Endodermal cell (in vitro differentiated cells): ENCODE data around the gene CUEDC1. TPM values are rescaled to one million over a fixed set of nuclear protein-coding genes. Genes with fewer than 3 reads are reported as not detected.
"Not testable (repeated sequence)": the region's sequence is repeated elsewhere in the genome, so short reads cannot be mapped to it uniquely, and the experiment has no call there.

Experiments used
- DNase-seq: peaks from one replicate; pipeline ENCODE4 v3.0.0-alpha.2; 2017
- H3K27ac ChIP-seq: 2 replicates; pipeline ENCODE4 v1.5.1; 2013; ENCODE audit warnings: mild to moderate bottlenecking, low read depth, low read length, moderate library complexity
- H3K27me3 ChIP-seq: 2 replicates; pipeline ENCODE4 v1.6.1; 2013; ENCODE audit warnings: mild to moderate bottlenecking, low read length, moderate library complexity; ENCODE audit not compliant: insufficient read depth, control insufficient read depth, poor library complexity, severe bottlenecking
- H3K36me3 ChIP-seq: 2 replicates; pipeline ENCODE4 v1.7.0; 2013; ENCODE audit warnings: mild to moderate bottlenecking, low read length, moderate library complexity; ENCODE audit not compliant: control insufficient read depth, insufficient read depth
- H3K4me1 ChIP-seq: one replicate; pipeline ENCODE4 v1.7.0; 2013; ENCODE audit warnings: low read length; ENCODE audit not compliant: control insufficient read depth, insufficient read depth
- H3K4me3 ChIP-seq: 2 replicates; pipeline ENCODE4 v1.5.1; 2013; ENCODE audit warnings: mild to moderate bottlenecking, low read length, moderate library complexity
- H3K9ac ChIP-seq: 2 replicates; pipeline ENCODE4 v1.6.1; 2013; ENCODE audit warnings: mild to moderate bottlenecking, low read length, moderate library complexity; ENCODE audit not compliant: poor library complexity, severe bottlenecking; ENCODE audit errors: extremely low read depth
- H3K9me3 ChIP-seq: 2 replicates; pipeline ENCODE4 v1.6.1; 2013; ENCODE audit warnings: mild to moderate bottlenecking, low read length, moderate library complexity; ENCODE audit not compliant: control insufficient read depth
- H3K27ac Mint-ChIP-seq: 2 replicates; pipeline ENCODE4 v1.8.0; 2020; ENCODE audit warnings: mixed read lengths
- H3K27me3 Mint-ChIP-seq: 2 replicates; pipeline ENCODE4 v1.8.0; 2021; ENCODE audit warnings: mild to moderate bottlenecking, mixed read lengths; ENCODE audit not compliant: insufficient read depth
- H3K36me3 Mint-ChIP-seq: 2 replicates; pipeline ENCODE4 v1.8.0; 2020; ENCODE audit warnings: low read depth, mixed read lengths
- H3K4me1 Mint-ChIP-seq: 2 replicates; pipeline ENCODE4 v1.8.0; 2020; ENCODE audit warnings: mixed read lengths
- H3K4me3 Mint-ChIP-seq: 2 replicates; pipeline ENCODE4 v1.8.0; 2020; ENCODE audit warnings: mild to moderate bottlenecking, moderate library complexity, mixed read lengths
- H3K9me3 Mint-ChIP-seq: 2 replicates; pipeline ENCODE4 v1.8.0; 2020; ENCODE audit warnings: mild to moderate bottlenecking, mixed read lengths
- CTCF ChIP-seq: fragments of 200-600 bp; sonication (generic); conservative IDR thresholded peaks from 2 replicates; pipeline ENCODE4 v1.5.0; 2021; ENCODE audit warnings: antibody characterized with exemption, mild to moderate bottlenecking
- WGBS, 2 experiments: methylation state at CpG; one replicate each; pipeline versions ENCODE4 v1.1.5 to v1.1.7; 2013; ENCODE audit warnings: missing lambda C conversion rate in 2 of 2, mixed read lengths in 1 of 2; ENCODE audit not compliant: insufficient coverage in 1 of 2, insufficient read length in 1 of 2; 5-methylcytosine and 5-hydroxymethylcytosine counted together
- total RNA-seq, 2 donors: library from RNA; stranded (reverse); fragmentation: NEBNext Ultra II Directional in 1 of 2; extraction: Animal tissue kit (Norgen Biotek cat#: 25700) in 1 of 2; gene quantifications; 2 replicates in 1 of 2; 3 replicates in 1 of 2; pipeline ENCODE4 v1.2.1, GENCODE V29; 2021

Gene CUEDC1
- total RNA-seq, 2 donors from 2014 or later: 11.0 to 18.7 TPM

GRCh38 chr17:57923182-57923872 is 31.9 kb downstream of the CUEDC1 start:
- H3K9ac ChIP-seq: no peak overlapping the region
- Mint-ChIP-seq H3K27me3 (peaks cover 9% of the 10 kb centered on the region), H3K9me3 (no peaks in the 10 kb centered on the region), H3K27ac (no peak overlapping the region), H3K4me1 (peaks cover 49% of the 10 kb centered on the region), H3K36me3 (peaks cover 2% of the 10 kb centered on the region), H3K4me3 (no peak overlapping the region)
- TF ChIP-seq CTCF: no peak
- no peaks in the 10 kb centered on the region for H3K9me3 ChIP-seq
- H3K27ac ChIP-seq: no peak overlapping the region
- WGBS, 2 experiments: 95 to 97% methylated on average over 5 of the region's 5 CpGs
- no peaks in the 10 kb centered on the region for H3K27me3 ChIP-seq
- no peak overlapping the region for H3K4me3 ChIP-seq
- H3K4me1 ChIP-seq: peaks cover 22% of the 10 kb centered on the region
- H3K36me3 ChIP-seq: no peaks in the 10 kb centered on the region
- DNase-seq: no peak

- peaks cover 52% of the 10 kb centered on the region for H3K4me1 Mint-ChIP-seq
- H3K36me3 Mint-ChIP-seq, H3K27ac ChIP-seq, H3K27me3 ChIP-seq, H3K36me3 ChIP-seq, H3K27ac Mint-ChIP-seq, H3K9ac ChIP-seq, DNase-seq, H3K4me3 ChIP-seq, H3K4me3 Mint-ChIP-seq, H3K9me3 Mint-ChIP-seq, H3K9me3 ChIP-seq, H3K27me3 Mint-ChIP-seq: not testable (repeated sequence)
- WGBS, 2 experiments: 91 to 97% methylated on average over 3 to 4 of the region's 4 CpGs
- H3K4me1 ChIP-seq: peaks cover 25% of the 10 kb centered on the region
These were observed 32.5 kb downstream of the CUEDC1 start for GRCh38 chr17:57922745-57923144.

DNA sequence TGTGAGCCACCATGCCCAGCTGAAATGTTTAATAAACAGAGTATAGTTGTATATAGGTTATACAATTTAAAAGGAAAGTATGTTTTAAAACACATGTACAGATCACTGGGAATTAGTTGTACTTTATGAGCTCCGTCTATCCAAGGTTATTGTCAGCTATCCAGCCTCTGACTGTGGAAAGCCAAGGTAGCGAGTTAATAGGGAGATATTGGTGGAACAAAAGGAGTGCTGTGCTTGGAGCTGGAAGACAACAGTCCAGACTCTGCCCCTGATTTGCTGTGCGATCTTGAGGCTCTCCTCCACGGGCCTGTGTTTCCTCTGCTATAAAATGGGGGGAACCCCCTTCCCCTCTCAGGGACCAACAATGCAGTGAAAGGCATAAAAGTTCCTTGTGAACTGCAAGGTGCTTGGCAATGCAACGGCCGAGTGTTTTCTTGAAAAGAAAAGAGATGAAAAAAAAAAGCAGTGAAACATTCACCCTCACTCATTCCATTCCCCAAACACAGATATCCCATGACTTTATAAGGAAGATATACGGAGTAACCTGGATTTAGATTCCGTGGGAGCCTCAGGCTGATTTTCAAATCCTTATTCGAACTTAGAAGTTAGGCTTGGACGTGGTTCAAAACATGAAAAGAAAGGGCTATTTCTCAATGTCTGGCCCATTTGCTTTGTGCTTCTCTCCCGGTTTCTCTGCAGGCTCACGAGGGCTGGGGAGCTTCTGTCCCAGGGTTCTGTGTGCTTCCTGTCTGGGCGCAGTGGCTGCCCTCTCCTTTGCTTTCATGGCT is 34.1 kb downstream of the CUEDC1 start:
- peak overlapping the region; percentile 76 for H3K27ac ChIP-seq
- 88 to 92% methylated on average over 8 to 13 of the region's 13 CpGs for WGBS, 2 experiments
- peaks cover 2% of the 10 kb centered on the region for H3K36me3 Mint-ChIP-seq

More for the DNA sequence above, 34.1 kb downstream of the CUEDC1 start:
- H3K4me3 ChIP-seq: no peak overlapping the region
- H3K4me1 Mint-ChIP-seq: peaks cover 55% of the 10 kb centered on the region
- no peaks in the 10 kb centered on the region for H3K9me3 Mint-ChIP-seq
- no peak overlapping the region for H3K9ac ChIP-seq
- peak overlapping the region; percentile 19 for H3K27ac Mint-ChIP-seq
- H3K27me3 Mint-ChIP-seq: peaks cover 9% of the 10 kb centered on the region
- TF ChIP-seq CTCF: no peak
- H3K4me1 ChIP-seq: peaks cover 38% of the 10 kb centered on the region
- no peak overlapping the region for H3K4me3 Mint-ChIP-seq
- no peak for DNase-seq
- no peaks in the 10 kb centered on the region for H3K27me3 ChIP-seq
- no peaks in the 10 kb centered on the region for H3K9me3 ChIP-seq
- no peaks in the 10 kb centered on the region for H3K36me3 ChIP-seq
